Keratinocyte (primary cell): ENCODE data around the gene GNG13.

Source experiments
- EZH2 ChIP-seq: IDR thresholded peaks from one replicate; pipeline ENCODE4 v1.6.1; 2012; ENCODE audit warnings: inconsistent platforms, mild to moderate bottlenecking, low read length, moderate library complexity
- TF ChIP-seq, protein P1 (sequence below), 3 experiments: IDR thresholded peaks in 1 of 3; conservative IDR thresholded peaks in 1 of 3; optimal IDR thresholded peaks in 1 of 3; 2 replicates in 2 of 3; 3 replicates in 1 of 3; pipeline versions ENCODE3 to v1.5.1; 2011; ENCODE audit warnings: low read length in 3 of 3, mild to moderate bottlenecking in 3 of 3, moderate library complexity in 2 of 3, control low read depth in 1 of 3, inconsistent platforms in 1 of 3; ENCODE audit not compliant: insufficient read depth in 2 of 3; ENCODE audit errors: extremely low read depth in 1 of 3

DNA sequence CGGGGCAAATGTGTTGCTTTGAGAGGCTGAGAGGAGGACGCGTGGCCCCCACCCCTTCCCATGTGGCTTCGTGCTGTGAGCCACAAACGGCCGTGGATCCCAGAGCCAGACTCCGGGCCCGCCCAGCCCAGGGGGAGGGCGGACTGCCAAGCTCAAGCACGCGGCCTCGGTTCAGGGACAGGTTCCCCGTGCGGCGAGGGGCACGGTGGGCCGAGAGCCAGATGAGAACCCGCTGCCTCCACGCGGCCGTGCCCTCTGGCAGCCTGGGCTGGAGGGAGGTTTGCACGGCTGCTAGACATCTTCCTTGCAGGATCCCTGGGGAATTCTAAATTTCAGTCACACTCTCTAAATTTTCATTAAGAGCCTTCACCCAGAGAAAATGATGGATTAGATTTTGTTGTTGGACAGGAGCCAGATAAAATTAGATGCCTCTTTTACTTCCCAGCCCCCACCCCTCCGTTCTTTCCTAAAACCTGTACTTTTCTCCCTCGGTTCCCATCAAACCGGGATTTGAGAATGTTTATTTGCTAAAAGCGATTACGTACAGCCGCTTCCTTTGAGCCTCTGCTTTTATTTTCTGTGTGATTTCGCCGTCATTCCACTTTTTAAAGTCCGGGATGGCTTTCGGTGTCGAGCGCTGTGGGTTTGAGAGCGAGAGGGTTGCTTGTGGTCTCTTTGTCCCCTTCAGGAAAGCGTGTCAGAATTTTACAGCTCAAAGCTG is 25.0 kb upstream of the GNG13 start:
- TF ChIP-seq, protein P1, sequence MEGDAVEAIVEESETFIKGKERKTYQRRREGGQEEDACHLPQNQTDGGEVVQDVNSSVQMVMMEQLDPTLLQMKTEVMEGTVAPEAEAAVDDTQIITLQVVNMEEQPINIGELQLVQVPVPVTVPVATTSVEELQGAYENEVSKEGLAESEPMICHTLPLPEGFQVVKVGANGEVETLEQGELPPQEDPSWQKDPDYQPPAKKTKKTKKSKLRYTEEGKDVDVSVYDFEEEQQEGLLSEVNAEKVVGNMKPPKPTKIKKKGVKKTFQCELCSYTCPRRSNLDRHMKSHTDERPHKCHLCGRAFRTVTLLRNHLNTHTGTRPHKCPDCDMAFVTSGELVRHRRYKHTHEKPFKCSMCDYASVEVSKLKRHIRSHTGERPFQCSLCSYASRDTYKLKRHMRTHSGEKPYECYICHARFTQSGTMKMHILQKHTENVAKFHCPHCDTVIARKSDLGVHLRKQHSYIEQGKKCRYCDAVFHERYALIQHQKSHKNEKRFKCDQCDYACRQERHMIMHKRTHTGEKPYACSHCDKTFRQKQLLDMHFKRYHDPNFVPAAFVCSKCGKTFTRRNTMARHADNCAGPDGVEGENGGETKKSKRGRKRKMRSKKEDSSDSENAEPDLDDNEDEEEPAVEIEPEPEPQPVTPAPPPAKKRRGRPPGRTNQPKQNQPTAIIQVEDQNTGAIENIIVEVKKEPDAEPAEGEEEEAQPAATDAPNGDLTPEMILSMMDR (optimal IDR thresholded peaks at IDR 0.05 in 1 of 3, IDR thresholded peaks at IDR 0.05 in 1 of 3, conservative IDR thresholded peaks at IDR 0.05 in 1 of 3; ENCODE audit: extremely low read depth in 1 of 3, insufficient read depth in 2 of 3, low read length in 3 of 3) = no peak
- no peak for TF ChIP-seq EZH2
